ENCODE results near the gene LYSMD2.

The LYSMD2 gene

GRCh38 chr15:51780636-51781035 lies 43.2 kb upstream of the LYSMD2 start:
- Histone ChIP-seq H3K4me3 (ENCODE audit: severe bottlenecking) (no peak overlapping the region), H3K27ac (ENCODE audit: poor library complexity, severe bottlenecking) (no peak overlapping the region), H3K4me1 (ENCODE audit: insufficient read depth, poor library complexity, severe bottlenecking) (peaks cover 8% of the 10 kb centered on the region), H3K36me3 (ENCODE audit: low read depth) (peaks cover 3% of the 10 kb centered on the region; the same call in 1 of the 2 replicates), H3K9me3 (ENCODE audit: severe bottlenecking) (no peaks in the 10 kb centered on the region), H3K27me3 (ENCODE audit: insufficient read depth, poor library complexity, severe bottlenecking) (no peaks in the 10 kb centered on the region)
- no peak for TF ChIP-seq CTCF (IDR thresholded peaks at IDR 0.05; ENCODE audit: poor library complexity, severe bottlenecking)
- no peak for DNase-seq (ENCODE audit: low spot score)
- ATAC-seq (ENCODE audit: low read depth): peak; percentile 77

- no peaks in the 10 kb centered on the region for H3K9me3 ChIP-seq (ENCODE audit: severe bottlenecking)
- H3K36me3 ChIP-seq (ENCODE audit: low read depth): peaks cover 3% of the 10 kb centered on the region; the same call in 1 of the 2 replicates
- peak; percentile 97 for TF ChIP-seq CTCF (IDR thresholded peaks at IDR 0.05; ENCODE audit: poor library complexity, severe bottlenecking)
- H3K27me3 ChIP-seq (ENCODE audit: insufficient read depth, poor library complexity, severe bottlenecking): no peaks in the 10 kb centered on the region
- no peak overlapping the region for H3K27ac ChIP-seq (ENCODE audit: poor library complexity, severe bottlenecking)
- DNase-seq (ENCODE audit: low spot score): no peak
- peaks cover 8% of the 10 kb centered on the region for H3K4me1 ChIP-seq (ENCODE audit: insufficient read depth, poor library complexity, severe bottlenecking)
- peak; percentile 92 for ATAC-seq (ENCODE audit: low read depth)
- no peak overlapping the region for H3K4me3 ChIP-seq (ENCODE audit: severe bottlenecking)
Measured at GRCh38 chr15:51776952-51777569, 39.6 kb upstream of the LYSMD2 start.

- Histone ChIP-seq H3K4me1 (ENCODE audit: insufficient read depth, poor library complexity, severe bottlenecking) (peaks cover 8% of the 10 kb centered on the region), H3K27me3 (ENCODE audit: insufficient read depth, poor library complexity, severe bottlenecking) (no peaks in the 10 kb centered on the region), H3K9me3 (ENCODE audit: severe bottlenecking) (no peaks in the 10 kb centered on the region), H3K4me3 (ENCODE audit: severe bottlenecking) (no peak overlapping the region), H3K27ac (ENCODE audit: poor library complexity, severe bottlenecking) (no peak overlapping the region), H3K36me3 (ENCODE audit: low read depth) (peaks cover 3% of the 10 kb centered on the region; the same call in 1 of the 2 replicates)
- DNase-seq (ENCODE audit: low spot score) (no peak), ATAC-seq (ENCODE audit: low read depth) (peak; percentile 28; the same call in 2 of the 3 replicates)
- no peak for TF ChIP-seq CTCF (IDR thresholded peaks at IDR 0.05; ENCODE audit: poor library complexity, severe bottlenecking)
Measured at GRCh38 chr15:51775967-51776816, 38.7 kb upstream of the LYSMD2 start.

- no peaks in the 10 kb centered on the region for H3K27me3 ChIP-seq (ENCODE audit: insufficient read depth, poor library complexity, severe bottlenecking)
- ATAC-seq (ENCODE audit: low read depth): no peak
- no peak overlapping the region for H3K27ac ChIP-seq (ENCODE audit: poor library complexity, severe bottlenecking)
- no peak for TF ChIP-seq CTCF (IDR thresholded peaks at IDR 0.05; ENCODE audit: poor library complexity, severe bottlenecking)
- H3K36me3 ChIP-seq (ENCODE audit: low read depth): peaks cover 3% of the 10 kb centered on the region; the same call in 1 of the 2 replicates
- H3K4me1 ChIP-seq (ENCODE audit: insufficient read depth, poor library complexity, severe bottlenecking): peaks cover 6% of the 10 kb centered on the region
- H3K9me3 ChIP-seq (ENCODE audit: severe bottlenecking): no peaks in the 10 kb centered on the region
- DNase-seq (ENCODE audit: low spot score): no peak
- no peak overlapping the region for H3K4me3 ChIP-seq (ENCODE audit: severe bottlenecking)
Measured at GRCh38 chr15:51774916-51775315, 37.5 kb upstream of the LYSMD2 start.

Measured in RWPE2 (cell line).